ENCODE data around the gene HBM.

GRCh38 chr16:160691-161190 lies 5.0 kb upstream of the HBM start:
- TF ChIP-seq CTCF (optimal IDR thresholded peaks at IDR 0.05 in 1 of 3, IDR thresholded peaks at IDR 0.05 in 1 of 3, conservative IDR thresholded peaks at IDR 0.05 in 1 of 3; ENCODE audit: extremely low read depth in 1 of 3, insufficient read depth in 2 of 3, low read length in 3 of 3): no peak
- TF ChIP-seq EZH2 (IDR thresholded peaks at IDR 0.05; ENCODE audit: low read length): no peak

Measured in keratinocyte (primary cell).